Nasal cavity respiratory epithelium epithelial cell of viscerocranial mucosa (primary cell): ENCODE results near the gene NPHS2. TPM values are rescaled to one million over a fixed set of nuclear protein-coding genes. Genes with fewer than 3 reads are reported as not detected.

Experiments
- total RNA-seq: library from RNA; depleted of rRNA; stranded (reverse); fragments of >200 nt; gene quantifications from 2 replicates; pipeline ENCODE4 v1.2.3, GENCODE V29; 2014

Gene NPHS2
- total RNA-seq: not detected in 2 replicates

GRCh38 chr1:179575497-179576314 is at the start of gene NPHS2:
TSS of gene NPHS2 (minus strand) at chr1:179575948. CDS start at chr1:179575864, 84 bp downstream.

DNA sequence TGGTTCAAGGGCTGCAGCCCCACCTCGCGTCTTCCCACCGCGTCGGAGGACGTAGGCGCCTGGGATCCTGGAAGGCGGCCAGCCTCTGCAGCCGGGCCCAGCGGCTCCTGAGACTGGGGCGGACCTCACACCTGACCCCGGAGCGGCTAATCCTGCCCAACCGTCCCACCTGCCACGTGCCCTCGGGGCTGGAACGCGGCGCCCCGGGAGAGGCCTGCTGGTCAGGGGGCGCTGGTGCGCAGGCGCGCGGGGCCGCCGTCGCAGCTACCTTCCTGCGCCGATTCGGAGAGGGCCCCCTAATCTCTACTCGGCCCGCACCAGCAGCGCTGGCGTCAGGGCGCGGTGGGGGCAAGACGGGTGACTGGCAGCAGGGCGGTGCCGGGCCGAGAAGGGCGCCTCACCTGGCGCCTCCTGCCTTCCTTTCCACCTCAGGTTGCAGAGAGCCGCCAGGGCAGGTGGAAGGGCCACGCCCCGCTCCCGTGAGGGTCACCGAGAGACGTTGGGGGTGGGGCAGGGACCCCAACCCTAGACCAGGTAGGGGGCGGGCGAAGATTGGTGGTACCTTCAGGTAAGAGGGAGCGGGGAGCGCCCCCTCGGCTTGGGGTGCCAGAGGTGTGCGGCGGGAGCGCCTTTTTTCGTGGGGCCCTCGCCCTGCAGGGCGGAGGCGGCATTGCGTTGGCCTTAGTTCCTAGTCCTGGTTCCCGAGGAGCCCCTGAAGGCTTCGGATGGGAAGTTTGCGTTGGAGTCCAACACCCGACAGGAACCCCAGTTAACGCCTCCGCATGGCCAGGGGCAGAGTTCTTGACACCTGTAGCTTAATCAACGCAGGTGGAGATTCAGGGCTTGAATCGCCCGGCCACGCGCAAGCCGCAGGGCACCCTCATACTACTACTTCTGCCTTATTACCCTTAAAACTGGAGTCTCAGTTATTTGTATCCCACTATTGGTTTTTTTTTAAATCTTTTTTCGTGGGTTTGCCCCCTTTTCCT is 16.1 kb upstream of the NPHS2 start, which contains the start of gene TDRD5:
TSS of gene TDRD5 (plus strand) at position 241 of the 989 bp plus-strand sequence. CDS start 784 bp downstream, outside the sequence.

Other genes starting within 250 kb of the NPHS2 start
- gene AXDND1, start 210.0 kb downstream of the NPHS2 start, total RNA-seq: under 0.01 and 0.07 TPM in 2 replicates
- under 0.01 TPM in 1 of 2 replicates, not detected in the other for gene TDRD5, start 15.9 kb upstream of the NPHS2 start, total RNA-seq
- gene FAM163A, start 167.3 kb upstream of the NPHS2 start, total RNA-seq: not detected in 2 replicates